B cell (primary cell): Measurements from ENCODE around the gene CSTF1. TPM values are rescaled to one million over a fixed set of nuclear protein-coding genes. Genes with fewer than 3 reads are reported as not detected.

Experiments
- ATAC-seq: fragments of 200-7000 bp; cut with Tn5 transposase; one replicate; pipeline ENCODE4 v1.10.0; 2021; ENCODE audit warnings: low read depth, mild to moderate bottlenecking, moderate number of reproducible peaks, moderate library complexity
- CTCF ChIA-PET: fragments of 350-600 bp; sonication (Branson Sonifier 250); formaldehyde crosslinking; loops from one replicate; lab custom pipeline; 2021; ENCODE audit warnings: antibody characterized with exemption, inconsistent platforms; lab: Charles Lee
- POLR2A ChIA-PET: fragments of 350-600 bp; sonication (Branson Sonifier 250); formaldehyde crosslinking; loops from one replicate; lab custom pipeline; 2021; ENCODE audit warnings: antibody characterized with exemption; lab: Charles Lee
- DNase-seq: peaks from one replicate; pipeline ENCODE4 v3.0.0; 2013
- H2AFZ ChIP-seq: 2 replicates; pipeline ENCODE4 v1.6.1; 2012; ENCODE audit warnings: mild to moderate bottlenecking, low read depth, low read length; ENCODE audit not compliant: insufficient read depth, poor library complexity, severe bottlenecking
- H3K27ac ChIP-seq, 2 donors: 1 replicate in 1 of 2; 2 replicates in 1 of 2; pipeline ENCODE4 v1.5.1; 2012 to 2013; ENCODE audit warnings: low read length in 2 of 2, mild to moderate bottlenecking in 2 of 2, moderate library complexity in 1 of 2
- H3K27me3 ChIP-seq, 4 experiments: fragments of 200-600 bp in 1 of 4; sonication (generic) in 1 of 4; replicated peaks in 1 of 4; 1 replicate in 2 of 4; 2 replicates in 2 of 4; pipeline versions ENCODE4 v1.6.1 to v1.7.0; 2013 to 2016; ENCODE audit warnings: low read length in 3 of 4, mild to moderate bottlenecking in 2 of 4, mixed read lengths in 1 of 4, moderate library complexity in 1 of 4; ENCODE audit not compliant: insufficient read depth in 4 of 4, control insufficient read depth in 3 of 4; ENCODE audit errors: control extremely low read depth in 1 of 4
- H3K36me3 ChIP-seq, 2 experiments: replicated peaks in 1 of 2; 1 replicate in 1 of 2; 2 replicates in 1 of 2; pipeline versions ENCODE4 v1.6.1 to v1.7.1; 2013; ENCODE audit warnings: low read length in 1 of 2; ENCODE audit not compliant: insufficient read depth in 2 of 2, control insufficient read depth in 1 of 2; ENCODE audit errors: control extremely low read depth in 1 of 2, extremely low read depth in 1 of 2
- H3K4me1 ChIP-seq, 2 donors: fragments of 200-600 bp in 1 of 2; sonication (generic) in 1 of 2; 1 replicate in 1 of 2; 2 replicates in 1 of 2; pipeline versions ENCODE4 v1.5.1 to v1.6.1; 2013 to 2017; ENCODE audit warnings: low read length in 2 of 2; ENCODE audit not compliant: control insufficient read depth in 2 of 2, insufficient read depth in 2 of 2
- H3K4me2 ChIP-seq: replicated peaks from 2 replicates; pipeline ENCODE3; 2012; ENCODE audit warnings: mild to moderate bottlenecking, low read depth, low read length; ENCODE audit not compliant: poor library complexity, severe bottlenecking
- H3K4me3 ChIP-seq, 5 experiments: fragments of 200-600 bp in 1 of 5; sonication (generic) in 1 of 5; 1 replicate in 3 of 5; 2 replicates in 2 of 5; pipeline versions ENCODE4 v1.5.1 to v1.7.0; 2011 to 2016; ENCODE audit warnings: low read length in 4 of 5, mild to moderate bottlenecking in 4 of 5, low read depth in 2 of 5, control low read depth in 1 of 5, moderate library complexity in 1 of 5; ENCODE audit not compliant: insufficient read depth in 1 of 5; ENCODE audit errors: control extremely low read depth in 1 of 5, extremely low read depth in 1 of 5
- H3K79me2 ChIP-seq: fragments of 200-600 bp; sonication (generic); one replicate; pipeline ENCODE4 v1.6.0; 2016; ENCODE audit warnings: low read length; ENCODE audit not compliant: control insufficient read depth, insufficient read depth
- H3K9ac ChIP-seq: fragments of 200-600 bp; sonication (generic); 2 replicates; pipeline ENCODE4 v1.6.1; 2017; ENCODE audit warnings: mild to moderate bottlenecking, low read length, moderate library complexity
- H3K9me3 ChIP-seq, 3 donors: one replicate each; pipeline versions ENCODE4 v1.6.1 to v1.7.1; 2013; ENCODE audit warnings: low read length in 2 of 3; ENCODE audit not compliant: control insufficient read depth in 2 of 3, insufficient read depth in 1 of 3; ENCODE audit errors: control extremely low read depth in 1 of 3
- H4K20me1 ChIP-seq: 2 replicates; pipeline ENCODE4 v1.6.0; 2012; ENCODE audit warnings: mild to moderate bottlenecking, low read length; ENCODE audit not compliant: insufficient read depth, control insufficient read depth, poor library complexity, severe bottlenecking
- H3K27ac Mint-ChIP-seq: one replicate; pipeline ENCODE4 v1.8.0; 2021; ENCODE audit warnings: mixed read lengths
- H3K27me3 Mint-ChIP-seq: one replicate; pipeline ENCODE4 v1.8.0; 2021; ENCODE audit warnings: mixed read lengths
- H3K4me1 Mint-ChIP-seq: one replicate; pipeline ENCODE4 v1.8.0; 2021; ENCODE audit warnings: mixed read lengths
- H3K4me3 Mint-ChIP-seq: one replicate; pipeline ENCODE4 v1.8.0; 2021; ENCODE audit warnings: mixed read lengths
- H3K9me3 Mint-ChIP-seq: one replicate; pipeline ENCODE4 v1.8.0; 2022; ENCODE audit warnings: mixed read lengths; ENCODE audit not compliant: insufficient read depth
- EZH2 ChIP-seq: IDR thresholded peaks from 2 replicates; pipeline ENCODE4 v1.6.1; 2012; ENCODE audit warnings: borderline replicate concordance, low read depth, mild to moderate bottlenecking, moderate library complexity, low read length; ENCODE audit not compliant: insufficient read depth, poor library complexity, severe bottlenecking
- WGBS: methylation state at CpG from one replicate; pipeline ENCODE4 v1.1.5; 2013; ENCODE audit warnings: missing lambda C conversion rate; ENCODE audit not compliant: insufficient coverage; 5-methylcytosine and 5-hydroxymethylcytosine counted together
- intact Hi-C: fragments of 100-400 bp; cut with micrococcal nuclease; formaldehyde crosslinking; loops from one replicate; pipeline ENCODE4 v1.10.0; 2022
- polyA plus RNA-seq: library from polyadenylated mRNA; depleted of rRNA; stranded (reverse); fragments of >200 nt; gene quantifications from 2 replicates; pipeline ENCODE4 v1.2.3, GENCODE V29; 2012
- total RNA-seq, 2 donors: library from RNA; stranded (reverse); fragments of 120-200 nt in 1 of 2; gene quantifications; 1 replicate in 1 of 2; 2 replicates in 1 of 2; pipeline versions ENCODE4 v1.2.3 to v1.2.4, GENCODE V29; 2013 to 2022
- TF ChIP-seq, protein P1 (sequence below): fragments of 200-600 bp; IDR thresholded peaks from one replicate; pipeline ENCODE4 v1.8.0; 2022; ENCODE audit warnings: antibody characterized with exemption, mild to moderate bottlenecking

Gene CSTF1
- total and polyA plus RNA-seq, 2 donors (not counting 1 experiment from before 2014, with no cell fraction given), result 18.3 to 33.8 TPM

DNA sequence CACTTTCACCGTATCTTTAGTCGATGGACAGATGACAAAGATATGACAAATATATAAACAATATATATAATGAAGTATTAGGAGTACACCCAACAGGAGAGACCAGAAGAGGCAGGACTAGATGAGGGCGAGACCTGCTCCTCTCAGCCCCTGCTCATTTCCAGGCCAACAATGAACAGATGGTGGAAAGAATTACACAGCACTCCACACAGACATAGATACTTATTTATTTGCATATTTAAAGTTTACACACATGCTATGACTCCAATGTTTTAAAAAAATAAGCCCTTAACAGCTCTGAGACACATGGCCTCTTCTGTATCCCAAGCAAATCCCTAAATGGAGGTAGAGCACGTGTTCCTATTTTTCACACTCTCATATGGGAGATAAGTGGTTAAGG lies 23.3 kb upstream of the CSTF1 start:
- no peaks in the 10 kb centered on the region for H3K9me3 Mint-ChIP-seq
- no CpG with 5 or more reads among the region's 4 CpGs for WGBS
- Histone ChIP-seq H3K9me3 (no peaks in the 10 kb centered on the region), H3K79me2 (no peaks in the 10 kb centered on the region), H2AFZ (no peak overlapping the region), H3K9ac (no peak overlapping the region), H3K36me3 (peaks cover 2 to 6% of the 10 kb centered on the region in 2 experiments), H3K4me3 (no peak overlapping the region), H3K27ac (no peak overlapping the region), H3K4me2 (no peak overlapping the region), H3K4me1 (no peaks in the 10 kb centered on the region), H3K27me3 (no peaks in the 10 kb centered on the region), H4K20me1 (no peaks in the 10 kb centered on the region)
- no peak overlapping the region for H3K4me3 Mint-ChIP-seq
- no peak for TF ChIP-seq EZH2
- TF ChIP-seq, protein P1, sequence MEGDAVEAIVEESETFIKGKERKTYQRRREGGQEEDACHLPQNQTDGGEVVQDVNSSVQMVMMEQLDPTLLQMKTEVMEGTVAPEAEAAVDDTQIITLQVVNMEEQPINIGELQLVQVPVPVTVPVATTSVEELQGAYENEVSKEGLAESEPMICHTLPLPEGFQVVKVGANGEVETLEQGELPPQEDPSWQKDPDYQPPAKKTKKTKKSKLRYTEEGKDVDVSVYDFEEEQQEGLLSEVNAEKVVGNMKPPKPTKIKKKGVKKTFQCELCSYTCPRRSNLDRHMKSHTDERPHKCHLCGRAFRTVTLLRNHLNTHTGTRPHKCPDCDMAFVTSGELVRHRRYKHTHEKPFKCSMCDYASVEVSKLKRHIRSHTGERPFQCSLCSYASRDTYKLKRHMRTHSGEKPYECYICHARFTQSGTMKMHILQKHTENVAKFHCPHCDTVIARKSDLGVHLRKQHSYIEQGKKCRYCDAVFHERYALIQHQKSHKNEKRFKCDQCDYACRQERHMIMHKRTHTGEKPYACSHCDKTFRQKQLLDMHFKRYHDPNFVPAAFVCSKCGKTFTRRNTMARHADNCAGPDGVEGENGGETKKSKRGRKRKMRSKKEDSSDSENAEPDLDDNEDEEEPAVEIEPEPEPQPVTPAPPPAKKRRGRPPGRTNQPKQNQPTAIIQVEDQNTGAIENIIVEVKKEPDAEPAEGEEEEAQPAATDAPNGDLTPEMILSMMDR, result no peak
- ATAC-seq (no peak), DNase-seq (no peak)
- H3K27me3 Mint-ChIP-seq, result no peaks in the 10 kb centered on the region
- POLR2A ChIA-PET, result no interaction called here
- no peaks in the 10 kb centered on the region for H3K4me1 Mint-ChIP-seq
- H3K27ac Mint-ChIP-seq, result no peak overlapping the region
- CTCF ChIA-PET, result interaction anchor here (0.8 kb wide), 1 partner anchor 25 kb away, joined by 3 read pairs; no protein-coding TSS in a partner anchor
- intact Hi-C loops, result no loop called here

DNA sequence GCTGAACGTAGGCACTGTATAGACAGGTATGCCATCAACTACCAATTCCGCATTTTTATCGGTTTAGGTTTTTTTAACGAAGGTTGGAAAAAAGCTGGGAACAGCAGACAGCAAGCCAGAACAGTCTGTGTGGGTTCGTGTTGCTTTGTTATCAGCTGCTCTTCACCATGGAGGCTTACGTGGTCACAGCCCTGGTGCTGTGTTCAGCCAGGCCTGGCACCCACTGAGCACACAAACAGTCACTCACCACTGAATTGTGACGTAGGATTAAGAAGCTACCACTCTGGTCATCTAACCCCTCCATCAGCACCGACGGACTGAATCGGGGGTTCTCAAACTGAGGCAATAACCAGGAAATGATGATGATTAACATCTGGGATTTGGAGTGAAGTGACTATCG lies 20.5 kb upstream of the CSTF1 start:
- Histone ChIP-seq H4K20me1 (no peaks in the 10 kb centered on the region), H3K4me2 (no peak overlapping the region), H3K9me3 (no peaks in the 10 kb centered on the region), H3K36me3 (peaks cover 2 to 6% of the 10 kb centered on the region in 2 experiments), H3K4me1 (no peaks in the 10 kb centered on the region), H3K27ac (no peak overlapping the region), H3K9ac (no peak overlapping the region), H2AFZ (no peak overlapping the region), H3K27me3 (no peaks in the 10 kb centered on the region), H3K4me3 (no peak overlapping the region), H3K79me2 (no peaks in the 10 kb centered on the region)
- DNase-seq (no peak), ATAC-seq (no peak)
- H3K4me3 Mint-ChIP-seq, result no peak overlapping the region
- WGBS, result 96% methylated on average over 6 of the region's 11 CpGs
- H3K27me3 Mint-ChIP-seq, result no peaks in the 10 kb centered on the region
- H3K27ac Mint-ChIP-seq, result no peak overlapping the region
- intact Hi-C loops, result no loop called here
- CTCF ChIA-PET, result interaction anchor here (1.1 kb wide), 1 partner anchor 133 kb away, joined by 3 read pairs; no protein-coding TSS in a partner anchor
- H3K4me1 Mint-ChIP-seq, result peaks cover 2% of the 10 kb centered on the region
- TF ChIP-seq EZH2, result no peak
- TF ChIP-seq, protein P1, result no peak
- POLR2A ChIA-PET, result no interaction called here
- H3K9me3 Mint-ChIP-seq, result no peaks in the 10 kb centered on the region
